Panc1 (cell line): ENCODE measurements around the gene KAZN. TPM values are rescaled to one million over a fixed set of nuclear protein-coding genes. Genes with fewer than 3 reads are reported as not detected.

Experiments used
- ATAC-seq: fragments of 200-7000 bp; cut with Tn5 transposase; 2 replicates; pipeline ENCODE4 v1.9.1; 2020; ENCODE audit warnings: mild to moderate bottlenecking, moderate library complexity
- Bru-seq: library from RNA; stranded (reverse); fragments of 400-500 nt; gene quantifications from one replicate; lab custom pipeline; 2021; lab: Mats Ljungman, UMichigan
- BruChase-seq, 2 experiments: library from RNA; stranded (reverse); fragments of 400-500 nt; gene quantifications; one replicate each; lab custom pipeline; 2021; lab: Mats Ljungman, UMichigan
- BruUV-seq: library from RNA; stranded (reverse); fragments of 400-500 nt; replicated peaks from 2 replicates; lab custom pipeline; 2021; lab: Mats Ljungman, UMichigan
- CTCF ChIA-PET: fragments of 300-600 bp; sonication (Branson Sonifier 250); formaldehyde crosslinking; loops from one replicate; lab custom pipeline; 2022; ENCODE audit warnings: antibody characterized with exemption; lab: Charles Lee
- POLR2A ChIA-PET: fragments of 300-600 bp; sonication (Branson Sonifier 250); formaldehyde crosslinking; loops from one replicate; lab custom pipeline; 2022; ENCODE audit warnings: antibody characterized with exemption; lab: Charles Lee
- DNase-seq: peaks from one replicate; pipeline ENCODE4 v3.0.0-alpha.2; 2010; ENCODE audit warnings: low read depth, low spot score
- H3K27ac ChIP-seq: 2 replicates; pipeline ENCODE4 v1.5.1; 2011; ENCODE audit warnings: mild to moderate bottlenecking, low read length, inconsistent platforms
- H3K27me3 ChIP-seq: fragments of 200-500 bp; sonication (Bioruptor generic); 2 replicates; pipeline ENCODE4 v1.6.0; 2014; ENCODE audit warnings: low read length, inconsistent platforms; ENCODE audit not compliant: control insufficient read depth, insufficient read depth
- H3K36me3 ChIP-seq: fragments of 200-500 bp; sonication (Bioruptor generic); 2 replicates; pipeline ENCODE4 v1.5.1; 2014; ENCODE audit warnings: inconsistent platforms, mild to moderate bottlenecking, low read length, moderate library complexity; ENCODE audit not compliant: control insufficient read depth, insufficient read depth
- H3K4me1 ChIP-seq: 2 replicates; pipeline ENCODE4 v1.5.1; 2011; ENCODE audit warnings: inconsistent platforms, mild to moderate bottlenecking, low read length, moderate library complexity; ENCODE audit not compliant: control insufficient read depth, insufficient read depth
- H3K4me3 ChIP-seq, 2 experiments: 2 replicates each; pipeline ENCODE4 v1.5.1; 2011 to 2012; ENCODE audit warnings: low read depth in 2 of 2, low read length in 2 of 2, mild to moderate bottlenecking in 2 of 2, inconsistent platforms in 1 of 2, moderate library complexity in 1 of 2
- H3K9me3 ChIP-seq: fragments of 200-500 bp; sonication (Bioruptor generic); 2 replicates; pipeline ENCODE4 v1.5.1; 2014; ENCODE audit warnings: low read depth, mild to moderate bottlenecking, inconsistent platforms, low read length, moderate library complexity; ENCODE audit not compliant: control insufficient read depth, insufficient read depth
- POLR2AphosphoS5 ChIP-seq: IDR thresholded peaks from 2 replicates; pipeline ENCODE4 v1.6.1; 2012; ENCODE audit warnings: mild to moderate bottlenecking, low read depth, low read length, moderate library complexity
- SIN3A ChIP-seq: IDR thresholded peaks from 2 replicates; pipeline ENCODE4 v1.6.1; 2012; ENCODE audit warnings: low read depth, mild to moderate bottlenecking, low read length, moderate library complexity, borderline replicate concordance; ENCODE audit not compliant: insufficient read depth
- TCF7L2 ChIP-seq: IDR thresholded peaks from 2 replicates; pipeline ENCODE4 v1.6.1; 2011; ENCODE audit warnings: mild to moderate bottlenecking, low read depth, low read length, inconsistent platforms
- in situ Hi-C: cut with HindIII; loops from 2 replicates; pipeline ENCODE4 v1.10.0; 2016; ENCODE audit warnings: low sequenced_read_pairs, low pct_unique_long_range_greater_than_20kb
- intact Hi-C: fragments of 100-400 bp; cut with micrococcal nuclease; formaldehyde crosslinking; loops from one replicate; pipeline ENCODE4 v1.10.0; 2022; ENCODE audit not compliant: unreplicated experiment
- long read RNA-seq: library from polyadenylated mRNA; unstranded; transcript quantifications from one replicate; pipeline ENCODE4 v2.0.0, GENCODE V29; 2021; ENCODE audit not compliant: unreplicated experiment
- polyA plus RNA-seq: library from polyadenylated mRNA; unstranded; fragments of >200 nt; gene quantifications from one replicate; pipeline ENCODE4 v1.2.1, GENCODE V29; 2012; ENCODE audit warnings: missing spikeins; ENCODE audit not compliant: insufficient read length
- total RNA-seq: library from RNA; stranded (reverse); gene quantifications from one replicate; pipeline ENCODE4 v1.2.1, GENCODE V29; 2021; ENCODE audit not compliant: unreplicated experiment
- TF ChIP-seq, protein P1 (sequence below): fragments of 450-650 bp; IDR thresholded peaks from 2 replicates; pipeline ENCODE4 v1.5.1; 2017; ENCODE audit warnings: mild to moderate bottlenecking
- TF ChIP-seq, protein P2 (sequence below), 2 experiments: IDR thresholded peaks; 2 replicates each; pipeline ENCODE4 v1.6.1; 2011 to 2012; ENCODE audit warnings: low read depth in 2 of 2, control low read depth in 1 of 2, low read length in 1 of 2, mild to moderate bottlenecking in 1 of 2, moderate library complexity in 1 of 2; ENCODE audit not compliant: insufficient read depth in 1 of 2

Gene KAZN
- 6.6 TPM for total RNA-seq
- 3.9 TPM for polyA plus RNA-seq
- Bru-seq, nascent RNA, result percentile 36 among the genes with signal in this experiment
- percentile 42 among the genes with signal in this experiment for BruChase-seq, experiment 1, labeled RNA remaining after a 2-hour chase
- BruChase-seq, experiment 2, labeled RNA remaining after a 6-hour chase, result percentile 42 among the genes with signal in this experiment
- long read RNA-seq, transcript KAZN-201 (8 exons, 3,838 nt), result major isoform, 16 of 27 reads
- long read RNA-seq, partial matches to known transcripts, result 1 of 27 reads
- long read RNA-seq, other reads (novel, unspliced or antisense), result 10 of 27 reads

DNA sequence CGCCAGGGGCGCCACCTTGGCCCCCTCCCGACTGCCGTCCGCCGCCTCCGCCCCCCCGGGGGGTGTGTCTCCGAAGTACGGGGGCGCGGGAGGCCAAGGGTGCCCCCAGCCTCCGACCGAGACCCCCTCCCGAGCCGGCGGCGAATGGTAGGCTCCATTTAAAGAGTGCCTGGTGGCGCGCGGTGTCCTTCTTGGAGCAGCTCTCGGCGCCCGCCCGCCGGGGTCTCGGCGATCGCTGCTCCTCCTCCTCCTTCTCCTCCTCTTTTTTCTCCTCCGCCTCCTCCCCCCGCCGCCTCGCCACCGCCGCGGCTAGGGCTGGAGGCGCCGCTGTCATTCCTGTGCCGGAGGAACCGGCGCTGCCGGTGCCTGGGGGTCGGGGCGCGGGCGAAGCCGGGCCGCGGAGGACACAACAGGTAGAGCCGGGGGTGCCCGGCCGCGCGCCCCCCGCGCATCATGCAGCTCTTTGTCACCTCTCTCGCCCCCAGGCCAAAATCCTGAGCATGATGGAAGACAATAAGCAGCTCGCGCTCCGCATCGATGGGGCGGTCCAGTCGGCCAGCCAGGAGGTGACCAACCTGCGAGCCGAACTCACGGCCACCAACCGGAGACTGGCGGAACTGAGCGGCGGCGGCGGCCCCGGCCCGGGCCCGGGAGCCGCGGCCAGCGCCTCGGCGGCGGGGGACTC lies at the start of gene KAZN:
KAZN (plus strand) TSS at position 188 of the 685 bp plus-strand sequence.
- H3K4me1 ChIP-seq, result peaks cover 3% of the 10 kb centered on the region; the same call in 1 of the 2 replicates
- no peaks in the 10 kb centered on the region for H3K36me3 ChIP-seq
- intact Hi-C loops (no loop called here), in situ Hi-C loops (no loop called here)
- no peaks in the 10 kb centered on the region for H3K9me3 ChIP-seq
- TF ChIP-seq SIN3A (no peak), POLR2AphosphoS5 (no peak)
- TF ChIP-seq, protein P1, sequence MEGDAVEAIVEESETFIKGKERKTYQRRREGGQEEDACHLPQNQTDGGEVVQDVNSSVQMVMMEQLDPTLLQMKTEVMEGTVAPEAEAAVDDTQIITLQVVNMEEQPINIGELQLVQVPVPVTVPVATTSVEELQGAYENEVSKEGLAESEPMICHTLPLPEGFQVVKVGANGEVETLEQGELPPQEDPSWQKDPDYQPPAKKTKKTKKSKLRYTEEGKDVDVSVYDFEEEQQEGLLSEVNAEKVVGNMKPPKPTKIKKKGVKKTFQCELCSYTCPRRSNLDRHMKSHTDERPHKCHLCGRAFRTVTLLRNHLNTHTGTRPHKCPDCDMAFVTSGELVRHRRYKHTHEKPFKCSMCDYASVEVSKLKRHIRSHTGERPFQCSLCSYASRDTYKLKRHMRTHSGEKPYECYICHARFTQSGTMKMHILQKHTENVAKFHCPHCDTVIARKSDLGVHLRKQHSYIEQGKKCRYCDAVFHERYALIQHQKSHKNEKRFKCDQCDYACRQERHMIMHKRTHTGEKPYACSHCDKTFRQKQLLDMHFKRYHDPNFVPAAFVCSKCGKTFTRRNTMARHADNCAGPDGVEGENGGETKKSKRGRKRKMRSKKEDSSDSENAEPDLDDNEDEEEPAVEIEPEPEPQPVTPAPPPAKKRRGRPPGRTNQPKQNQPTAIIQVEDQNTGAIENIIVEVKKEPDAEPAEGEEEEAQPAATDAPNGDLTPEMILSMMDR, result peak; percentile 23; the same call in 1 of the 2 replicates
- no peak within 1 kb of the TSS for H3K27ac ChIP-seq
- POLR2A ChIA-PET, result no interaction called here
- ATAC-seq (peak; percentile 66), DNase-seq (no peak)
- no TSS peak for BruUV-seq
- CTCF ChIA-PET, result no interaction called here
- peak within 1 kb of the TSS; percentile 17 to 36; a peak in 3 of 4 replicates for H3K4me3 ChIP-seq
- H3K27me3 ChIP-seq, result peaks cover 42% of the 10 kb centered on the region

DNA sequence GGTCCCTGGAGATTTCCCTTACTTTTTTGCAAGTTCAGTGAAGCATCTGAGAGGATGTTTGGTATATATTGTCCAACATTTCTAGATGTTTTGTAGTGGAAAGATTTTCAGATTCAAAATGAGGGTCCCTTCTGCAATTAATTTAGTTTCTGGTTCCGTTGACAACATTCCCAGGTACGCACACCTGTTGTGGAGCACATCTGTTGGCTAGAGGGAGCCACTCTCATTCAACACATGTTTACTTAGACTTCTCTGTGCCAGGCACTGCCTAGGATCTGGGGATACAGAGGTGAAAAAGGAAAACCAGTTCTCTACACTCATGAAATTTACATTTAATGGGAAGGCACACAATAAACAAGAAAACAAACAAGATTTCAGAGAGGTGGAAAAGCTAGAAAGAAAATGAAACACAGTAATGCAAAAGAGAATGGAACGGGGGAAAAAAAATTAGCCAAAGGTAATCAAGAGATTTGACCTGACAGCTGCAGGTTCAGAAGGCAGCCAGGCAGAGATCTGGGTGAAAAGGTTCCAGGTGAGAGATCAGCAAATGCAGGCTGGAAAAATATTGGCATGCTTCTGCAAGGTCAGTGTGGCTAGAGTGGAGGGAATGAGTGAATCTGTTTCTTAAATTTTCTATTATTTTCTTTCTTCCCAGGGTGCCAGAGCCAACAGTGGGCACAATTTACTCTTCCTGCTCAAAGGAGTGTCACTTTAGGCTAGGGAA lies 48.4 kb upstream of the KAZN start:
- CTCF ChIA-PET, result no interaction called here
- Histone ChIP-seq H3K4me3 (no peak overlapping the region), H3K4me1 (no peaks in the 10 kb centered on the region), H3K27ac (no peak overlapping the region), H3K27me3 (peaks cover 18% of the 10 kb centered on the region), H3K36me3 (no peaks in the 10 kb centered on the region), H3K9me3 (no peaks in the 10 kb centered on the region)
- no peak for ATAC-seq
- DNase-seq, result no peak
- no TSS peak for BruUV-seq
- TF ChIP-seq POLR2AphosphoS5, result no peak
- TF ChIP-seq, protein P2, sequence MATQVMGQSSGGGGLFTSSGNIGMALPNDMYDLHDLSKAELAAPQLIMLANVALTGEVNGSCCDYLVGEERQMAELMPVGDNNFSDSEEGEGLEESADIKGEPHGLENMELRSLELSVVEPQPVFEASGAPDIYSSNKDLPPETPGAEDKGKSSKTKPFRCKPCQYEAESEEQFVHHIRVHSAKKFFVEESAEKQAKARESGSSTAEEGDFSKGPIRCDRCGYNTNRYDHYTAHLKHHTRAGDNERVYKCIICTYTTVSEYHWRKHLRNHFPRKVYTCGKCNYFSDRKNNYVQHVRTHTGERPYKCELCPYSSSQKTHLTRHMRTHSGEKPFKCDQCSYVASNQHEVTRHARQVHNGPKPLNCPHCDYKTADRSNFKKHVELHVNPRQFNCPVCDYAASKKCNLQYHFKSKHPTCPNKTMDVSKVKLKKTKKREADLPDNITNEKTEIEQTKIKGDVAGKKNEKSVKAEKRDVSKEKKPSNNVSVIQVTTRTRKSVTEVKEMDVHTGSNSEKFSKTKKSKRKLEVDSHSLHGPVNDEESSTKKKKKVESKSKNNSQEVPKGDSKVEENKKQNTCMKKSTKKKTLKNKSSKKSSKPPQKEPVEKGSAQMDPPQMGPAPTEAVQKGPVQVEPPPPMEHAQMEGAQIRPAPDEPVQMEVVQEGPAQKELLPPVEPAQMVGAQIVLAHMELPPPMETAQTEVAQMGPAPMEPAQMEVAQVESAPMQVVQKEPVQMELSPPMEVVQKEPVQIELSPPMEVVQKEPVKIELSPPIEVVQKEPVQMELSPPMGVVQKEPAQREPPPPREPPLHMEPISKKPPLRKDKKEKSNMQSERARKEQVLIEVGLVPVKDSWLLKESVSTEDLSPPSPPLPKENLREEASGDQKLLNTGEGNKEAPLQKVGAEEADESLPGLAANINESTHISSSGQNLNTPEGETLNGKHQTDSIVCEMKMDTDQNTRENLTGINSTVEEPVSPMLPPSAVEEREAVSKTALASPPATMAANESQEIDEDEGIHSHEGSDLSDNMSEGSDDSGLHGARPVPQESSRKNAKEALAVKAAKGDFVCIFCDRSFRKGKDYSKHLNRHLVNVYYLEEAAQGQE (IDR thresholded peaks at IDR 0.05; ENCODE audit: insufficient read depth in 1 of 2, low read depth in 2 of 2, low read length in 1 of 2), result no peak
- no peak for TF ChIP-seq TCF7L2
- TF ChIP-seq, protein P1, result no peak
- no peak for TF ChIP-seq SIN3A
- intact Hi-C loops (no loop called here), in situ Hi-C loops (no loop called here)
- POLR2A ChIA-PET, result no interaction called here
